LNCaP clone FGC (cell line): ENCODE results near the gene GPR12.

Source experiments
- DNase-seq: peaks from one replicate; pipeline ENCODE4 v3.0.0-alpha.2; 2011; ENCODE audit warnings: low read depth
- H3K4me3 ChIP-seq: 2 replicates; pipeline ENCODE4 v1.5.1; 2011; ENCODE audit warnings: mild to moderate bottlenecking, low read depth, low read length, control low read depth
- TF ChIP-seq, protein P1 (sequence below): IDR thresholded peaks from 2 replicates; pipeline ENCODE4 v1.5.1; 2012; ENCODE audit warnings: mild to moderate bottlenecking; ENCODE audit not compliant: control insufficient read depth, insufficient read depth; ENCODE audit errors: extremely low read depth

Gene GPR12

GRCh38 chr13:26759907-26760831 is at the start of gene GPR12:
Gene GPR12, minus strand, starts transcription at chr13:26760786. Its CDS starts 959 bp downstream, at chr13:26759827.
- DNase-seq = no peak
- no peak within 1 kb of the TSS for H3K4me3 ChIP-seq
- TF ChIP-seq, protein P1, sequence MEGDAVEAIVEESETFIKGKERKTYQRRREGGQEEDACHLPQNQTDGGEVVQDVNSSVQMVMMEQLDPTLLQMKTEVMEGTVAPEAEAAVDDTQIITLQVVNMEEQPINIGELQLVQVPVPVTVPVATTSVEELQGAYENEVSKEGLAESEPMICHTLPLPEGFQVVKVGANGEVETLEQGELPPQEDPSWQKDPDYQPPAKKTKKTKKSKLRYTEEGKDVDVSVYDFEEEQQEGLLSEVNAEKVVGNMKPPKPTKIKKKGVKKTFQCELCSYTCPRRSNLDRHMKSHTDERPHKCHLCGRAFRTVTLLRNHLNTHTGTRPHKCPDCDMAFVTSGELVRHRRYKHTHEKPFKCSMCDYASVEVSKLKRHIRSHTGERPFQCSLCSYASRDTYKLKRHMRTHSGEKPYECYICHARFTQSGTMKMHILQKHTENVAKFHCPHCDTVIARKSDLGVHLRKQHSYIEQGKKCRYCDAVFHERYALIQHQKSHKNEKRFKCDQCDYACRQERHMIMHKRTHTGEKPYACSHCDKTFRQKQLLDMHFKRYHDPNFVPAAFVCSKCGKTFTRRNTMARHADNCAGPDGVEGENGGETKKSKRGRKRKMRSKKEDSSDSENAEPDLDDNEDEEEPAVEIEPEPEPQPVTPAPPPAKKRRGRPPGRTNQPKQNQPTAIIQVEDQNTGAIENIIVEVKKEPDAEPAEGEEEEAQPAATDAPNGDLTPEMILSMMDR = no peak

DNA sequence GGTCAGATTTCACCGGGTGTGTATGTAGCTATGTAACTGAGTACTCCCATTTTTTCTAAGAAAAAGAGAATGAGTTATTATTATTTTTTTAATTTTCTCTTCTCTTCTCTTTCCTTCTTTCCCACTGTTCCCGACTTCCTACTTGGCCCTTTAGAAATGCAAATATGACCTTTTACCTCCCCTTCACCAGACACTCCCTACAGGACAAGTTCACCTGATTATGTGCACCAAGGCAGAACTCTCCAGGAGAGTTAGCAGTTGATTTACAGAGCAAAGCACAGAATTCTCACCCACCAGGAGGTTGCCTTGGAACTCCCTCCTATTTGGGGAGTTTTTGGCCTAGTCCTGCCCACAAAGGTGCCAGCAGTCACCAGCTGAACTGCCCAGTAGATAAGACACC is 49.5 kb upstream of the GPR12 start:
- no peak for DNase-seq
- TF ChIP-seq, protein P1 = no peak
- H3K4me3 ChIP-seq = no peak overlapping the region

GRCh38 chr13:26806891-26807290 is 46.3 kb upstream of the GPR12 start:
- no peak for DNase-seq
- TF ChIP-seq, protein P1 = no peak
- H3K4me3 ChIP-seq = no peak overlapping the region

DNA sequence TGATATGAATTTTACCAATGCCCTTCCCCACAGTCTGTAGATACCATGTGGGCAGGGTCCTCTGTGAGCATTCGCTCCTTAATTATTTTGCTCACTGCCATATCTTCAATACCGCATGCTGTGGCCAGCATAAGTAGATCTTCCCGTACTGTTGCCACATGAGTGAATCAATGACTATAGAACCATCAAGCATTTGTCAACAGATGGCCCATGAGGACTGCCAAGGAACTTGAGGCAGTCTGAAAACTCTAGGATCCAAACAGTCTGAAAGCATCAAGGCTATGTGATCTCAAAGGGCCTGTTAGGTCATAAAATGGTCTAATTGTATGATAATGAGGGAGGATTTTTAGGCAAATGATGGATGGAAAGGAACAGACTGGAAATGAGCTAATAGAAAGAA is 27.4 kb upstream of the GPR12 start:
- no peak for DNase-seq
- H3K4me3 ChIP-seq = no peak overlapping the region
- TF ChIP-seq, protein P1 = no peak

DNA sequence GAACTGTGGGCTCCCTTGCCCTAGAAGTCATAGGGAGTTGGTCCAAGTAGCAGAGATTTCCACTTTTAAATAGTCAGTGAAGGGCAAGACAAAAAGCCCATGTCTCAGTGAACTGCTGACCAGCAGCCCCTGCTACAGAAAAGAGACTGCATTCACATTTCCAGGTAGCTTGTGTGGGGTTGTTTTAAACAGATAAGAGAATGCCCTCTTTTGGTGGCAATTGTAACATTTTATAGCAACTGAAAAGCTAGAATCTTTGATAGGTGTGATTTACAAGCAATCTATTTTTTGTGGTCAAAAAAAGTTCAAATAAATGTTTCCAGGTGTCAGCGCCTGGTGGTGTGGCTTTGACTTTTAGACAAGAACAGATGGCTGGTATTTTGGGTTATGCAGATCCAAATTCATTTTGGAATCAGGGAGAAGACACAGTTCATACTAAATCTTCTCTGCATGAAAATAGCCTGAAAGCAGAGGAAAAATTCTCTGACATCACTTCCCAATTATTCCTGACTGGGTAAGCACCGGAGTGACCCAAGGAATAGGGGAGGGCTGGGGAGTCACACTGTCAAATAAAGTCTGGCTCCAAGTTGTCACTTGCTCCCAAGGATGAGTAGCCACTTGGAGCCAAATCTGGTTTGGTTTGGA is 26.2 kb upstream of the GPR12 start:
- H3K4me3 ChIP-seq = no peak overlapping the region
- TF ChIP-seq, protein P1 = no peak
- DNase-seq = no peak

DNA sequence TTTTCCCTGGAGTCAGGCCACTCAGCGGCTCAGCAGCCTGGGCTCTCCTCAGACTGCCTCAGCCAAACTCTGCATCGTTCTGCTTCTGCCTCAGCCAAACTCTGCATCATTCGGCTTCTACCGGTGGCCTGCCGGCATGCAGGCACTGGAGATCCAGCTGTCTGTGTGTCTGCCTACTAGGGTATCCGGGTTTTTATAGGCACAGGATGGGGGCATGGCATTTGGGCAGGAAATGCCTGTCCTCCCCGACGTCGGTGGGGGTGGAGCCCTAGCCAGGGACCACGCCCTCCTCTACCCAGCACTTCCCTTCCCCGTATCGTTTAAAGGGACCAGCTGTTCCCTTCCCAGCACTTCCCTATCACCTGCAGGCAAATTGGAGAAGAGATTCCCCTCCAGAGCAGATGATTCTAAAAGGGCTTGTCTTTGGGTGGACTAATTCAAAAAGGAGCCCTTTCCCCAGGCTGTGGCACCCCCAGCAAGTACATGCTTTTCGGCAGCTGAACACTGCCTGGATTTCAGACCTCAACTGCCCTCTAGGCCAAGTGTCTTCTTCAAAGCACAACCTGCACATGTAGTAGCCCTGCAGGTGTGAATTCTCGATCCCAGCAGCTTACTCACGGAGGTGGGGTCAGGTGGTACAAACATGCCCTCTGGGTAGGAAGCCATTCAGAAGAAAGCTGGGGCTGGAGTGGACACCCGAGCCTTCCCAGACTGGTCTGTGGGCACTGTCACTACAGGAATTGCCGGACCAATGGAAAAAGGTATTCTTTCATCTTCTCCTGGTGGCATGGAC is 25.4 kb upstream of the GPR12 start:
- TF ChIP-seq, protein P1 = no peak
- DNase-seq = no peak
- H3K4me3 ChIP-seq = no peak overlapping the region
